ENCODE data around the gene NBDY.

The NBDY gene

GRCh38 chrX:56826020-56826419 is 97.0 kb downstream of the NBDY start:
- H3K4me1 ChIP-seq (ENCODE audit: insufficient read depth, low read length) = no peaks in the 10 kb centered on the region
- no peak overlapping the region for H3K4me3 ChIP-seq (ENCODE audit: low read depth in 1 of 2, low read length in 2 of 2)
- H3K79me2 ChIP-seq (ENCODE audit: insufficient read depth, low read length) = no peaks in the 10 kb centered on the region
- H3K27ac ChIP-seq (ENCODE audit: low read length) = no peak overlapping the region
- no peak for DNase-seq
- no peak for ATAC-seq (ENCODE audit: insufficient read depth, low read depth)
- no peaks in the 10 kb centered on the region for H4K20me1 ChIP-seq (ENCODE audit: insufficient read depth, low read length)
- no peaks in the 10 kb centered on the region for H3K27me3 ChIP-seq (ENCODE audit: insufficient read depth, low read length, poor library complexity)
- no peak overlapping the region for H3K4me2 ChIP-seq (ENCODE audit: insufficient read depth, low read length)
- no peaks in the 10 kb centered on the region for H3K9me3 ChIP-seq (ENCODE audit: insufficient read depth, low read length, severe bottlenecking)
- TF ChIP-seq CTCF (IDR thresholded peaks at IDR 0.05; ENCODE audit: borderline replicate concordance, extremely low read depth, low read length, poor library complexity, severe bottlenecking) (no peak), EZH2 (IDR thresholded peaks at IDR 0.05; ENCODE audit: borderline replicate concordance, low read depth, low read length, severe bottlenecking) (no peak)
- no peak overlapping the region for H3K9ac ChIP-seq (ENCODE audit: low read depth, low read length)
- no peaks in the 10 kb centered on the region for H3K36me3 ChIP-seq (ENCODE audit: insufficient read depth, low read length)
- no peak overlapping the region for H2AFZ ChIP-seq (ENCODE audit: low read depth, low read length)

- no peak for DNase-seq
- H3K9me3 ChIP-seq (ENCODE audit: insufficient read depth, low read length, severe bottlenecking) = no peaks in the 10 kb centered on the region
- H3K27me3 ChIP-seq (ENCODE audit: insufficient read depth, low read length, poor library complexity) = no peaks in the 10 kb centered on the region
- no peak overlapping the region for H3K9ac ChIP-seq (ENCODE audit: low read depth, low read length)
- no peak overlapping the region for H3K4me2 ChIP-seq (ENCODE audit: insufficient read depth, low read length)
- H3K36me3 ChIP-seq (ENCODE audit: insufficient read depth, low read length) = no peaks in the 10 kb centered on the region
- H3K4me3 ChIP-seq (ENCODE audit: low read depth in 1 of 2, low read length in 2 of 2) = no peak overlapping the region
- no peaks in the 10 kb centered on the region for H4K20me1 ChIP-seq (ENCODE audit: insufficient read depth, low read length)
- no peak for TF ChIP-seq EZH2 (IDR thresholded peaks at IDR 0.05; ENCODE audit: borderline replicate concordance, low read depth, low read length, severe bottlenecking)
- no peak for TF ChIP-seq CTCF (IDR thresholded peaks at IDR 0.05; ENCODE audit: borderline replicate concordance, extremely low read depth, low read length, poor library complexity, severe bottlenecking)
- no peak overlapping the region for H2AFZ ChIP-seq (ENCODE audit: low read depth, low read length)
- H3K4me1 ChIP-seq (ENCODE audit: insufficient read depth, low read length) = peaks cover 7% of the 10 kb centered on the region
- H3K79me2 ChIP-seq (ENCODE audit: insufficient read depth, low read length) = no peaks in the 10 kb centered on the region
- no peak for ATAC-seq (ENCODE audit: insufficient read depth, low read depth)
- no peak overlapping the region for H3K27ac ChIP-seq (ENCODE audit: low read length)
These were observed 104.6 kb downstream of the NBDY start for GRCh38 chrX:56833626-56834025.

GRCh38 chrX:56853436-56853835 is 124.4 kb downstream of the NBDY start:
- no peak for ATAC-seq (ENCODE audit: insufficient read depth, low read depth)
- Histone ChIP-seq H3K36me3 (ENCODE audit: insufficient read depth, low read length) (no peaks in the 10 kb centered on the region), H3K79me2 (ENCODE audit: insufficient read depth, low read length) (no peaks in the 10 kb centered on the region), H3K9me3 (ENCODE audit: insufficient read depth, low read length, severe bottlenecking) (no peaks in the 10 kb centered on the region), H3K4me3 (ENCODE audit: low read depth in 1 of 2, low read length in 2 of 2) (no peak overlapping the region), H3K27ac (ENCODE audit: low read length) (no peak overlapping the region), H4K20me1 (ENCODE audit: insufficient read depth, low read length) (no peaks in the 10 kb centered on the region), H3K27me3 (ENCODE audit: insufficient read depth, low read length, poor library complexity) (no peaks in the 10 kb centered on the region), H3K4me2 (ENCODE audit: insufficient read depth, low read length) (no peak overlapping the region), H3K9ac (ENCODE audit: low read depth, low read length) (no peak overlapping the region), H3K4me1 (ENCODE audit: insufficient read depth, low read length) (no peaks in the 10 kb centered on the region), H2AFZ (ENCODE audit: low read depth, low read length) (no peak overlapping the region)
- TF ChIP-seq EZH2 (IDR thresholded peaks at IDR 0.05; ENCODE audit: borderline replicate concordance, low read depth, low read length, severe bottlenecking) (no peak), CTCF (IDR thresholded peaks at IDR 0.05; ENCODE audit: borderline replicate concordance, extremely low read depth, low read length, poor library complexity, severe bottlenecking) (no peak)
- DNase-seq = no peak

GRCh38 chrX:56857042-56857441 is 128.0 kb downstream of the NBDY start:
- no peak overlapping the region for H3K27ac ChIP-seq (ENCODE audit: low read length)
- H2AFZ ChIP-seq (ENCODE audit: low read depth, low read length) = no peak overlapping the region
- H3K36me3 ChIP-seq (ENCODE audit: insufficient read depth, low read length) = no peaks in the 10 kb centered on the region
- H3K79me2 ChIP-seq (ENCODE audit: insufficient read depth, low read length) = no peaks in the 10 kb centered on the region
- ATAC-seq (ENCODE audit: insufficient read depth, low read depth) (no peak), DNase-seq (no peak)
- H3K9ac ChIP-seq (ENCODE audit: low read depth, low read length) = no peak overlapping the region
- no peaks in the 10 kb centered on the region for H3K9me3 ChIP-seq (ENCODE audit: insufficient read depth, low read length, severe bottlenecking)
- H3K4me3 ChIP-seq (ENCODE audit: low read depth in 1 of 2, low read length in 2 of 2) = no peak overlapping the region
- H3K4me1 ChIP-seq (ENCODE audit: insufficient read depth, low read length) = no peaks in the 10 kb centered on the region
- TF ChIP-seq EZH2 (IDR thresholded peaks at IDR 0.05; ENCODE audit: borderline replicate concordance, low read depth, low read length, severe bottlenecking) = no peak
- no peak for TF ChIP-seq CTCF (IDR thresholded peaks at IDR 0.05; ENCODE audit: borderline replicate concordance, extremely low read depth, low read length, poor library complexity, severe bottlenecking)
- no peaks in the 10 kb centered on the region for H3K27me3 ChIP-seq (ENCODE audit: insufficient read depth, low read length, poor library complexity)
- no peaks in the 10 kb centered on the region for H4K20me1 ChIP-seq (ENCODE audit: insufficient read depth, low read length)
- no peak overlapping the region for H3K4me2 ChIP-seq (ENCODE audit: insufficient read depth, low read length)

Measured in DND-41 (cell line).